ACHN (cell line): ENCODE measurements around the gene PPP1R12B.
A peak's percentile ranks its signal among the peaks of the same experiment; 100 is the strongest.
"Not testable (repeated sequence)": the region's sequence is repeated elsewhere in the genome, so short reads cannot be mapped to it uniquely, and the experiment has no call there.

Source experiments
- DNase-seq: peaks from one replicate; pipeline ENCODE4 v3.0.0-alpha.2; 2015
- in situ Hi-C: cut with HindIII; loops from 2 replicates; pipeline ENCODE4 v1.10.0; 2017; ENCODE audit warnings: low sequenced_read_pairs, low pct_ligation_motif_present, low pct_unique_long_range_greater_than_20kb

PPP1R12B gene

DNA sequence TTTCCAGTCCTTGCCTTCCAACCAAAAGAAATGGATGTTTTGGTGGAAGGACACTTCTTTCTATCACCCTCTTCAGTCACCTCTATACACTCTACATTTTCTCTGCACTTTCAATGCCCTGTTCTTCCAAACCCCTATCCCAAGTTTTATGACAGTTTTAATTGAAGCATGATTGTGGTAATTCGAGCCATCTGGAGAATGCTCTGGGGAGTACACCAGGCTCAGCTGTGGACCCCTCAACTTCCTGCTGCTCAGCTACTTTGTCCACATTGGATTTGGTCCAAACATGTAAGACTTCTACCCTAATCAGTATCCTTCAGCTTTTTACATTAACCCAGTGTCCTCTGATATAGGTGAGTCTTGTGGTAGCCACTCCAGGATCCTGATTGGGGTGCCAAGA lies 232.1 kb downstream of the PPP1R12B start:
- DNase-seq: no peak
- in situ Hi-C loops: no loop called here

GRCh38 chr1:202582350-202582749 lies 233.9 kb downstream of the PPP1R12B start:
- in situ Hi-C loops, DNase-seq: not testable (repeated sequence)

DNA sequence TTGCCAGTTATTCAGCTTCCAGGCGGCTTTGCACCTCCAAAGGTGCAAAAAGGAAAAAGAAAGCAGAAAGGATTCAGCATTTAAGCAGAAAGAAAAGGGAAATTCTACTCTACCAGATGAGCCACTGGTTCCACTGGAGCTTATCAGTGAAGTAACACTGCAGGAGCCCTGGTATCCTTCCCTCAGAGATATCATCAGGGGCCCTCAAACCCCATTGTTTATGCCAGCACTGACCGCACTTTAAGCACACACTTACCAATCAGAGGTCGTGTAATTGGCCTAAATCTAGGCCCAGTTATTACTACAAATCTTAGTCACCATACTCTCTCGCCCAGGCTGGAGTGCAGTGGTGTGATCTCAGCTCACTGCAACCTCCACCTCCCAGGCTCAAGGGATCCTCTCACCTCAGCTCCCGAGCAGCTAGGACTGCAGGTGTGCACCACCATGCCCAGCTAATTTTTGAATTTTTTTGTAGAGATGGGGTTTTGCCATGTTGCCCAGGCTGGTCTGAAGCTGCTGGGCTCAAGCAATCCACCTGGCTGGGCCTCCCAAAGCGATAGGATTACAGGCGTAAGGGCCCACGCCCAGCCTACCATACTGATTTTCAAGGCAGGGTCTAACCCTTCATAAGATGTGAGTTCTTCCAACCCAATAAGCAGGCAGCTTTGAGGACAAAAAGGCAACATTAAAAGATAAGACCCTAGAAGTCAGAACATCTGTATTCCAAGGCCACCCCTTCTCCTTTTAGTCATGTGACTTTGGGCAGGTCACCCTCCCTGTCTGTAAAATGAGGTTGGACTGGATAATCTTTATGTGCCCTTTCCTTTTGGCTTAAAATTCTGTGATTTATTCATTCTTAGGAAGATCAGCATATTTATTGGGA lies 236.4 kb downstream of the PPP1R12B start:
- in situ Hi-C loops: no loop called here
- DNase-seq: no peak

- in situ Hi-C loops: no loop called here
Observed at GRCh38 chr1:202585590-202585933, 237.1 kb downstream of the PPP1R12B start.

DNA sequence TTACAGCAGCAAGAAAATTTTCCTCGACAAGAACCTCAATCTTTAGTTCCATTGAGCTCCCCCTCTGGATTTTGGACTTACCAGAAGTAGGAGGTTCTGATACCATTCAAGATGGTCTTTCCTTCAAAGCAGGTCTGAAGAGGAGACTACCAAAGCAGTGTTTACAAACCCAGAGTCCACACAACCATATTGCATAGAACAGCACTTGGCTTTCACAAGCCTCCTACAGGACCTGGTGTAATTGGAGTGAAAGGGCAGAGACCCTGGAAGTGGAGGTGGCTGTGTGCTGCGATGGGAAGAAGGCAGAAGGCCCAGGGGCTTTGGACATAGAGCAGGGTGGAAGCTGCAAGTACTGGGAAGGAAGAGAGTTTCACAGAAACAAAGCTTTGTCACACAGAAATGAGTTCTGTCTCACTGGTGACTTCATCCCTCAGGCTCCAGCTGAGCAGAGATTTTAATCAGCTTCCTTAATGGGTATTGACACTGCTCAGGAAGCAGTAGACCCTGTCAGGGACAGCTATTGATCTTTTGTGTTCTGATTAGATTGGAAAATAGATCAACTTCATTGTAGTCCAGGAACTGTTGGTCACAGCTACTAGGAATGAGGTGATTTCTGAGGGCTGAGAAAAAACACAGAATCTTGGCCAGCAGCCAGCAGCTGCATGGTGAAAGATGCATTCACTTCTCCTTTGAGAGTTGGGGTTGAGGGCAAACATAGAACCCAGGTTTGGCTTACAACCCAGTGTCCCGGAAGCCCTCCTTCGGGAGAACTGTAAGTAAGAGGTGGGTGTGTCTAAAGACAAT lies 237.7 kb downstream of the PPP1R12B start:
- in situ Hi-C loops: no loop called here
- peak; percentile 17 for DNase-seq

More at GRCh38 chr1:202585590-202585933, 237.1 kb downstream of the PPP1R12B start:
- no peak for DNase-seq

DNA sequence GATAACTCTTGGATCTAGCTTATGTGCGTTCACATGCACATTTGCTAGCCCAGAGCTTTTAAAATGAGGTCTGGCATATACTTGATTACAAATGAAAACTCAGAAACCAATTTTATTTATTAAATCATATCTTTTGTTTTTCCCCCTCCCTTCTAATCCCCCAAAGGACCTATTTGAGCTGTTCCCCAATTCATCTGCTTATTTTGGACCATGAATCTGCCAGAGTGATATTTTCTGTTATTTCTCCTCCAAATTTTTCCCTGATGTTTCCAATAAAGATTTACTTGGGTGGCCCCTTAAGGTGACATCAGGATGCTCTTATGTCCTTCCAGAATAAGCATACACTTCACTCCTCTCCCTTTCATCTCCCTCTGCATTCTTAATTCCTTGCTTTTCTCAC lies 238.4 kb downstream of the PPP1R12B start:
- no peak for DNase-seq
- in situ Hi-C loops: no loop called here

DNA sequence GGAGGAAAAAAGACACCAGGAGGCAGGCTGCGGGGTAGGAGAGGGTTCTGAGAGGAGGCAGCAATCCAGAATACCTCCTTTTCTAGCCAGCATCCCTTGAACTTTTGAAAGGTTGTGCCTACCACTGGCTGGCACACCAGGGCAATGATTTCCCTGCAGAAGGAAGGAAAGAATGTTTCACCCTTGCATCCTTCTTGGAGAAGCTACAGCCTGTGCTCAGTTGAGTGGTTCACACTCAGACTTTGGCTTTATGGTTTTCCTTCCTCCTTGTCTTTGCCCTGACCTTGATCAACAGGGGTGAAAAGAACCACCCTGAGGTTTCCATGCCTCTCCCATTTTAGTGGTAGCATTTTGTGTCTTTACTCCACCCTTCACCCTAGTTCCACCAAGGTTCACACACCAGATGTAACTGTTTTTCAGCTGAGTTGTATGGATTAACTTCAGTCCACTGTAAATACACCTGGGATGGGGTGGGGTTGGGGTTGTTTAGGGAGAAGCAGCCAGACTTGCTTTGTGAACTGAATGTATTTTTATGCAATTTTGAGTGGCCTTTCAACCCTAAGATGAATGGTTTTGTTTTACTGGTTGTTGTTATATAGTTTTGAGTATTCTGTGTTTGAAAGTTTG lies 239.5 kb downstream of the PPP1R12B start:
- in situ Hi-C loops: no loop called here
- peak; percentile 12 for DNase-seq

DNA sequence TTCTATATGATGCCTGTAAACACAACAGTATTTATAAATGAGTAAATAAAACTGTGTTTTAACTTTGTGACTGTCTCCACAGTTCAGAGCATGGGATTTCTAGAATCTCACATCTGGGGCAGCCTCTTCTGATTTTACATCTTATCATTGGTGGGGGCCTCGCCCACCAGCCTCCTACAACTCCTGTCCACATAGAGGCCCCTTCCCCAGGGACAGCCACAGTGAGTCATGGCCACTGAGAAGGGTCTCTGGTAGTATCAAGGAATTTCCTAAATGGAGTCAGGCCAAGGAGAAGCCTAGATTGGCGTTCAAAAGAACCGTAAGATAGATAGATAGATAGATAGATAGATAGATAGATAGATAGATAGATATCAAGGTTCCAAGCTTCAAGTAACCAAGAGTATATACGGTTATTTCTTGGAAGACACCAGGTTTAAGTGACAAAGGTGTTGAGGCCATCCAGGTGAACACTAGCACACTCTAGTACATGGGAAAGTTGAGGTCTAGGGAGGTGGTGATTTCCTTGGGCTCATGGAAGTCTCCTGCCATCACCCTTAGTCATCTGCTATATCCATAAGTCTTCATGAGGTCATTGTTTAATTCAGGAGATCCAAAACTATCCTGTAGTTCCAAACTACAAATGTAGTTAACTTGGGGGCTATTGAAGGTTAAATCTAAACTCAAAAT lies 240.1 kb downstream of the PPP1R12B start:
- in situ Hi-C loops: no loop called here

GRCh38 chr1:202589190-202589930 lies 240.9 kb downstream of the PPP1R12B start:
- in situ Hi-C loops: no loop called here
- DNase-seq: peak; percentile 99

More for the DNA sequence above, 240.1 kb downstream of the PPP1R12B start:
- no peak for DNase-seq

DNA sequence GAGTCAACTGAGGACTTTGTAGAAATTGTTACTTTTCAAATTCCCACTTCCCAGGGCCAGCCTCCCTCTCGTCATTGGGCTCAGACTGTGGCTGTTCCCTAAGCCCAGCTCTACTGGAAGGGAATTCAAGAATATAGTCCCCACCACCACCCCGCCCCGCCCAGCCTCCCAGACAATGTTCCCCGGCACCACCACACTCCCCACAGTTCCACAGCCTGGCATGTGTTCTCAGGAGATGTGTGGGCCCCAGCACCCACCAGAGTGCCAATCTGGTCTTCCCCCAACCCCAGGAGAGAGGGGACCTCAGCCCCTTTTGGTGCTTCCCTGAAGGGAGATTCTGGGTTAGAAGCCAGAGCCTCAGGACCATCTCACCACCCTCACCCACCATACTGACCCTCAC lies 241.6 kb downstream of the PPP1R12B start:
- in situ Hi-C loops: no loop called here
- no peak for DNase-seq

GRCh38 chr1:202590975-202591411 lies 242.5 kb downstream of the PPP1R12B start:
- DNase-seq: no peak
- in situ Hi-C loops: no loop called here

DNA sequence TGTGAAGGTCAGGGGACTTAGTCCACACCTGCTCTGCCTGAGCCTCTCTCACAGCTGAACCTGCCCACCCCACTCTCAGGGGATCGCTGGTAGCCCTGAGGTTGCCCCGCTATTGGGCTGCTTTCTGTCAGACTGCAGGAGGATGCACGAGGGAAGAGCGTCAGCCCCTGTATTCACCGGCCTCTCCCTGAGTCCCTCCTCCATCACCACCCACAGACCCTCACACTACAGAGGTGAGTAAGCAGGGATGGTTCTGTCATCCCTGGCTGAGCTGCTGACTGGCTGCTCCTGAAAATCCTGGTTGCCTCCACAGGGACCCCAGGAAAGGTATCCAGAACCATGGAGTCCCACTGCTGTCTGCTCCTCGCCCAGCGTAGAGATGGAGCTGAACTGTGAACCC lies 243.0 kb downstream of the PPP1R12B start:
- DNase-seq: no peak
- in situ Hi-C loops: no loop called here

DNA sequence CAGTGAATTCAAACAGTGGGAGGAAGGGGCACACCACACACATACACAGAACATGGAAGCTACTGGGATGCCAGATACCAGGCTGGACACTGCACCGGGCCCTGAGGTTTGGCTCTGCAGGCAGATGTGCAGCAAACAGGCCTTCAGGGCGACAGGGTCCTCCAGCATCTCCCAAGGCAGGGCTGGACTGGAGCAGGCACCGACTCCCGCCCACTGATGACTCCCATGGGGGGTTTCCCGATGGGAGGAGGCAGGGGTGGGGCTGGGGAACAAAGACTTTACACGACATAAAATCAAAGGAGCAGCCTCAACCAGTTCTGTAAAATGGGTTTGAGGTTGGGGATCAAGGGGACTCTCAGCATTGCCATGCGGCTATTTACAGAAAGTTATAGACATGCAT lies 243.6 kb downstream of the PPP1R12B start:
- in situ Hi-C loops: no loop called here
- DNase-seq: no peak

DNA sequence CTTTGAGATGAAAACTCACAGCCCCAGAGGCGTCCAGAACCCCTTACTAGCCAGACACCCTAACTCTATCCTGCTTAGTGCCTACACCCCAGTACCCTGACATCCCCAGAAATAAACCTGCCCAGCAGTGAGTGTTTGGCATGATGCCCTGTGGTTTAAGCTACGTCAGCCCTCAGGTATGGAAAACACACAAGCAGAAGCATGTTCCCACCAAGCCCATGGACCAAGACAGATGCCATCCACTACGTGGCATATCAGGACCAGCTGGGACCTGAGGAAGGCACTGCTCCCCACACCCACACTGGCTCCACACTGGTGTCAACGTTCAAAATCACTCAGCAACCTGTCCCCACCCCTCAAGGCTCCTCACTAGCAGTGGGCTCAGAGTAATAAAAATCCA lies 245.3 kb downstream of the PPP1R12B start:
- DNase-seq: no peak
- in situ Hi-C loops: no loop called here

DNA sequence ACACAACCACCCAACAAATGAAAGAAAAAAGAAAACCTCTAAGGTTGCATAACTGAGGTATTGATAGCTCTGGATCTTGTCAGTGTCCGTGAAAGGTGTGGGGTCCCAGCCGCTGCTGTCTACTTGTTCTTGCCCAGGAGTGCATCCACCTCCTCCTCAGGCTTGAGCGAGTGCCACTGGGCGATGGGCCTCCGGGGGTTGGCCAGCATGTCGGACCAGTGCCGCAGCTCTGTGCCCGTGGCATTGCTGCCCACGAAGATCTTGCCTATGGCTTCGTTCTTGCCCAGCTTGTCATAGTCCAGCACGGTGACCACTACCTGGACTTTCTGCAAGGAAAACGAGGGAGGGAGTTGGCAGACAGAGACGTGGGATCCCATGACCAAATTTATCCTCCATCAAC lies 248.1 kb downstream of the PPP1R12B start:
- no peak for DNase-seq
- in situ Hi-C loops: no loop called here

- DNase-seq: no peak
- in situ Hi-C loops: no loop called here
Observed at GRCh38 chr1:202597090-202597761, 248.7 kb downstream of the PPP1R12B start.

- in situ Hi-C loops: no loop called here
- DNase-seq: peak; percentile 82
Observed at GRCh38 chr1:202599669-202600431, 251.4 kb downstream of the PPP1R12B start.
